GM19468 (cell line): ENCODE results near the gene LCP2.

Source experiments
- ATAC-seq: cut with Tn5 transposase; IDR thresholded peaks from one replicate; pipeline ENCODE4 v1.9.1; 2021; ENCODE audit warnings: mild to moderate bottlenecking, moderate library complexity, moderate number of reproducible peaks; ENCODE audit not compliant: unreplicated experiment; ENCODE audit errors: extremely low read depth

LCP2 gene

DNA sequence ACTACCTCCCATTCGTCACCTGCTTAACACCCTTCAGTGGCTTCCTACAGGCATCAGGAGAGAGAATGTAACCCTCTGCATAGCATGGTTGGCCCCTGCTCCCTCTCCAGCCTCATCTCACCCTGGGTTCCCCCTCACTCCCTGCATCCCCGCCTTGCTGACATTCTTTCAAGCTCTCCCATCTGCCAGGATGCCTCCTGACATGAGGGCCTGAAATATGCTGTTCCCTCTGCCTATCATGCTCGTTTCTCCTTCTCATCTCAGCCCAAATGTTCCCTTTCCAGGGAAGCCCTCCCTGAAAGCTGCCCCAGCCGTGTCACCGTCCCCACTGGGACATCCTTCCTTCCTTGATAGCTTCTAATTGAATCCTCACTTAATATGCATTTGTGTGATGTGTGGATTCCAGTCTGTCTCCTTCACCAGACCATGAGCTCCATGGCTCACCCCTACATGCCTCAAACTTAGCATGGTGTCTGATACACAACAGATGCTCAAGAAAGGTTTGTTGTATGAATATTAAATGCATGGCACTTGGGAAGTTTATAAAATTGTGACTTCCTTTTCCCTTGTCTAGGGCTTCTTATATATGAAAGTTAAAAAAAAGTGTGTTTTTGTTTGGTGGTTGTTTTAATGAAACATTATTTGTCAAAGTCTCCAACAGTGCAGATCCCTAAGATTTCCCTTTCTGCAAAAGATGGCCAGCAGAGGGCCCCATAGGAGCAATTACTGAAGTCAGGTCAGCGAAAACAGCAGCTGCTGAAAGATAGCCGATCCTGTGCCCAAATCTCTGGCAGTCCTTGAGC is 72.0 kb downstream of the LCP2 start:
- ATAC-seq = no peak

DNA sequence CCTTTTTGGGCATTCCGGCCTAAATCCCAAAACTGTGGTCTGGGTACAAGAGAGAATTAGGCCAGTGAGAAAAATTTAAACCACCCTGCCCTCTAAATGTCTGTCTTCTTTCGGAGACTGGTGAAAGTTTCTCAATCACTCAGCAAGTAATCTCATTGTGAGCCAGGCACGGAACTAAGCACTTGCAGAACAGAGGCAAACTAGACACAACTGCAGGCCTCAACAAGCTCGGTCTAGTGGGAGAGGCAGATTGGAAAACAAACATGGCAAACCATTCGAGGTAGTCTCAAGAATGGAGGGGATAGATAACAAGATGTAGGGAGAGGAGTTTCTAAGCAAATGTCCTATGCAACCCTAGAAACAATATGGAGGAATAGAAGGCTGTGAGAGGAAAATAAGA is 73.7 kb downstream of the LCP2 start:
- no peak for ATAC-seq

DNA sequence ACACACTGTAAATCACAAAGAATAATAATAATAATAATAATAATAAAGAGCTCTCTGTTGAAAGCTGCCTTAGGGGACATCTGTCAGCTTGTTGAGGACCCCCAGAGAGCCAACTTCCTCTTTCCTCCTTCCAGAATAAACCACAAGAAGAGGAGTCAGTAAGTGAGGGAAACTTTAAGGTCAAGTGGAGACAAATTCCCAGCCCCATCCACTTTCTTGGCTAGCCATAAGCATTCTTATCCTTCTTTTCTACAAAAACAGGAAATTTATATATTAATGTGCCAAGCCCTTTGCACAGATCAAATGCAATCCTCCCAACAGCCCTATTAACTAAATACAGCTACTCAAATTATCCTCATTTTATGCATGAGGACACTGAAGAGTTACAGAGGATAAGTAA is 74.2 kb downstream of the LCP2 start:
- no peak for ATAC-seq

DNA sequence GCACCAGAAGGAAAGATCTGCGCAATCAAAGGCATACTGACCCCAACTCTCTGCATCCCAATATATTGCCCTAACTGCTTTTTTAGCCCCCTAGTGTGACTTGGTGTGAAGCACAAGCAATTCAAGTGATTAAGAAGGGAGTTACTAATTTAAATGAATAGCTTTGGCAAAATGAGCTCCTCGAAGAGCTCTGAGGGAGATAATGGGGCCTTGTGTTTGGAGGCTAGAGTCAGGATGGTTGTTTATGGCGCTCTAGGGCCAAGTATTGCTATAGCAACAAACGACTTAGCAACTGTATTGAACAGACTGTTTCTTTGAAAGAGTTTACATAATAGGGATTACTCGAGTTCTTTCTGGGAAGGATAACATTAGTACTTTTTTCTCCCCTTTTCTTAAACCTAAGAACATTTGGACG is 76.2 kb downstream of the LCP2 start:
- no peak for ATAC-seq

DNA sequence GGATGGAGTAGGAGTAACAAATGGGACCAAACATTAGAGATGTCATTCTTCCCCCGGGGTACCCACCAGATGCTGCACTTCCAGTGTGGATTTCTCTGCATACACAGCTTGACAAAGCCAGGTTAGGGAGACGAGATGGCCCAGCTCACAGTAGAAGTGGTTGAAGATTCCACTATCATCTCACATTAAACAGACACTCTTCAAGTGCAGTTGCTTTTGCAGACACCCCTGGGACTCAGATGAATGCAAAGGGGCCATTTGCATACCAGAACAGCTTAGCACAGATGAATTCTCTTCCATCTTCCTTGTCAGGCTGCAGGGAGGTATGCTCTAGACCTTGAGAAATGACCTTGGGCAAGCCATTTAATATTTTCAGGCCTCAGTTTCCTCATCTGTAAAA is 77.4 kb downstream of the LCP2 start:
- ATAC-seq = no peak

DNA sequence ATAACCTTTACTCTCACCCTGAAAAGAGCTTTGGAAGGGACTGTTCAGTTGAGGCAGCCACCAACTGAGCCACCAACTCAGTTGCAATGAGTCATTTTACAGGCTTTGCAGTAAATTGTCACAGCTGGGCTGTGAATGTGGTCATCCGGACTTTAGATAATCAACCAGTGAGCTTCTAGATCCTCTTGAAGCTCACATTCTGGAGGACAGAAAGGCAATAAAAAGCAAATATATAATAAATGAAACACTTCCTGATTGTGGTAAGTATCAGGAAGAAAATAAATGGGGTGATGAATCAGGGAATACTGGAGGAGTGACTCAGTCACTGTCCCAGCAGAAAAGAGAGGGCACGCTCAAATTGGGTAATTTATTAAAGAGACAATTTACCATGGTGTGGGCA is 78.0 kb downstream of the LCP2 start:
- ATAC-seq = no peak

DNA sequence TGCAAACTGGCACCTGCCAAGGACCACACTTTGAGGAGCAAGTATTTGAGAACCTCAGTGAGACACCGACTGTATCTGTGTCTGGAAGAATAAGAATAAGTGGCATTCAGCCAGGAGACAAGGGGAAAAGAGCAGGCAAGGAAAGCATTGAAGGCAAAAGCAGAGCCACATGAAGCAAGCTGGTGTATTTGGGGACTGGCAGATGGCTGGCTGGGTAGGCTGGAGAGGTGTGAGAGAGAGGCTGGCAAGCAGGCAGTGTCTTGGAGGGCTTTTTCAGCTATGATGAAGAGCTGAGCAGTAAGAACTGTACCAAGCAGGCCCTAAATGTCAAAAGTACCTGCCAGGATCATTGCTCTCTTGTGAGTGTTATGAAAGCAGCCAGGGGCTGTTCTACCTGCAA is 78.9 kb downstream of the LCP2 start:
- ATAC-seq = no peak

DNA sequence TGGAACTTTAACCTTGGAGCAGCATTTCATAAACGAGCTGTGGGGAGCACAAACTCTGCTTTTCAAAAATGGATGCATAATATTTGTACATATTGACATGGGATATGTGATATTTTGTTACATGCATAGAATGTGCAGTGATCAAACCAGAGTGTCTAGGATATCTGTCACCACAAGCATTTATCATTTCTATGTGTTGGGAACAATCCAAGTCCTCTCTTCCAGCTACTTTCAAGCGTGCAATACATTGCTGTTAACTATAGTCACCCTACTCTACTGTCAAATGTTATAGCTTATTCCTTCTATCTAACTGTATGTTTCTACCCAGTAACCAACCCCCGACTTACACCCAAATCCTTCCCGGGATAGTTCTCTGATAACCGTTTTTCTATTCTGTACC is 79.7 kb downstream of the LCP2 start:
- ATAC-seq = no peak

DNA sequence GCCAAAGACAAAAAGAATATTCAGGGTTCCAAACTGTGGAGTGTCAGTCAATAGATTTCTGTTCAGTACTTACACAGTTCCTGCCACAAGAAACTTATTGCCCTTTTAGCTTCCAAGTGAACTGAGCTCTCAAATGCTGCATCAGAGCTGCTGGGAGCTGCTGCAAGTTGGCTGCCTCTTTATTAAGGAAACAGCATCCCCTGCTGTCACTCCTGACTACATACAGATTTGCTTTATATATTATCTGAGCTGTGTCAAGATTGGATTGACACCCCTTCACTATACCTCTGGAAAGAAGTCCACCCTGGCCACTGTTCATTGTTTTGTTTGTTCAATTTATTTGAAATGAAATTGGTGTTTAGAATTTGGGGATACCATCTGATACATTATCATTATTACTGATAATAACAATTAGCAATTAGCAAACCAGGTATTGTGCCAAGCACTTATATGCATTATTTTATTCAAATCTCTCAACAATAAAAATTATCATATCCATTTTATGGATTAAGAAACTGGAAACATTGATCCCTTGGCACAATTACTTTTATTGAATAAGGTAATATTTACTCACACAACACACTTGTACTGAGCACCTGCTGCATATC is 81.2 kb downstream of the LCP2 start:
- ATAC-seq = no peak

DNA sequence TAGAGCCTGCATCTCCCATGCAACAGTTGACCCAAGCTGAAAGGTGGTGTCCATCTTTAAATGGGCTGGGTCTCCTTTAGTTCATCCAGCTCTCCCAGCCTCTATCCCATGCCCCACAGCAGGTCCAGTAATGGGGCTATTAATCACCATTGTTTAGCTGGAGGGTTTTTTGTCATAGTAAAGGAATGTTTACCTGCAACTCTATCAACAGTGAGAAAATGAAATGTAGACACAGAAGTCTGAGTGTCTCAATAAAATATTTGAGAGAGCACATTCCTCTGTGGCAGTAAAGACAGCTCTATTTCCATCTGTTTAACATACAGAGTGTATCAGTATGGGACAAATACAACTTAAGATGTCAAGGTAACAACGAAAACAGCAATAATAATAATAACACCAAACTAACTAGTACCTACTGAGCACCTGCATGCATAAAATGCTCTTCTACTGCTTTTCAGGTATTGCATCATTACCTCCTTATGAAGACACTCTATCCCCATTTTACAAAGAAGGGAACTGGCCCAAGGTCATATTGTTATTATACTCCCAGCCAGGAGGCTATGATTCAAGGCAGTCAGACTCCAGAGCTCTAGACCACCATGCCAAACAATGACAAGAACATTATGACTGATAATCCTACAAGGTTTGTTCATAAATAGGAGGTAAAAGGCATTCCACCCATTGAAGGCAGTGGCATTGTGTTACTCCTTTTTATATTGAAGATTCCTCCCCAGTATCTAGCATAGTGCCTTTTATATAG is 85.8 kb downstream of the LCP2 start:
- ATAC-seq = no peak

DNA sequence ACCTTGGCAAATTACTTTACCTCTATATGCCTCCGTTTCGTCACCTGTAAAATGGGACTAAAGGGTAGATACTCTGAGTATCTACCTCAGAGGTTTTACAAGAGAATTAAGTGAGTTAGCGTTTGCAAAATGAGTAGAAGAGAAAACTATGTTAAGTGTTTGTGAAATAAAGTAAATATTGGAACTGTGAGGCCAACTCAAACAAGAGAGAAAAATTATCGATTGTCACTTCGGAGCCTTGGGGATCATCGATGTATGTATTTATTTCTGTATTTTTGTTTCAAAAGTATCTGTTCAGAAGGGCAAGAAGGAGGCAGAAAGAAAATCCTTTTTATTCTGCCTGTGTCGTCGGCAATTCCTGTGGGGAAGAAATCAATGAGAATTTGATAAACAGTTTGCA is 90.6 kb downstream of the LCP2 start:
- ATAC-seq = no peak

DNA sequence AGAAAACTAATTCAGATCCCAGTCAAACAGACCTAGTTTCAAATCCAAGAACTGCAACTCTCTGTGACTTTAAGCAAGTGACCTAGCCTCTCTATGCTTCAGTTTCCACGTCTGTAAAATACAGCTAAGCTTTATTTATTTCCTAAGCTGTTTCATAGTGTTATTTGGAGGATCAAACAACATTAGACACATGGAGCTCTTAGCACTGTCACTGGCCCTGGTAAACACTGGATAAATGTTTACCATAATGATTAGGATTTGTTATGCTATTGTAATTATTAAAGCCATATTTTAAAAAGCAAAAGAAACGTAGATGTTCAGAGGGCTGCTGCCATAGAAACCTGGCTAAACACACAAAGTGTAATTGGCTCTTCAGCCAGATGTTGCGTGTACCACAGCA is 91.4 kb downstream of the LCP2 start:
- no peak for ATAC-seq

DNA sequence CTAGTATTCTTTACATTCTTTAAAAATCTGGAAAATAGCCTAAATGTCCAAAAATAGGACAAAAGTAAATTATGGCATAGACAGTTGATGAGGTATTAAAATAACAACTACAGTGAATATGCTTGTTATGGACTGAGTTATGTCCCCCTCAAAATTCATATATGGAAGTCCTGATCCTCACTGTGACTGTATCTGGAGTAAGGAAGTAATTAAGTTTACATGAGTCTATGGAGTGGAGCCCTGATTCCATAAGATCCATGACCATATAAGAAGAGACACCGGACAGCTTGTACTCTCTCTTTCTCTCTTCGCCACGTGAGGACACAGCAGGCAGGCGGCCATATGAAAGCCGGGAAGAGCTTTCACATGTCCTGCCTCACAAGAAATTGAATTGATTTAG is 93.4 kb downstream of the LCP2 start:
- no peak for ATAC-seq

DNA sequence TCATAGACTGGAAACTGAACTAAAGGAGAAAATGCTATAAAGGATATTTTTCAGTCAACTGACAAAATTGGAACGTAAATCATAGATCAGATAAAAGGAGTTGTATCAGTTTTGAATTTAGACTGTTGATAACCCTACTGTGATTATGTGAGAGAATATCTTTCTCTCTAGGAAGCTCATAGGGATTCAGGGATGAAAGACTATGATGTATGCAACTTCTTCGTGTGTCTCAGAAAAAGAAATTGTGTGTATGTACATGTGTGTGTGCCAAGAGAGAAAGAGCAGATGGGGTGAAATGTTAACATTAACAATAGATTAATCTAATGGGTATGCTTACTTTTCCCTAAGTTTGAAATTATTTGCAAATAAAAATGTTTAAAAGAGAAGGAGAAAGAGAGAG is 95.5 kb downstream of the LCP2 start:
- no peak for ATAC-seq

DNA sequence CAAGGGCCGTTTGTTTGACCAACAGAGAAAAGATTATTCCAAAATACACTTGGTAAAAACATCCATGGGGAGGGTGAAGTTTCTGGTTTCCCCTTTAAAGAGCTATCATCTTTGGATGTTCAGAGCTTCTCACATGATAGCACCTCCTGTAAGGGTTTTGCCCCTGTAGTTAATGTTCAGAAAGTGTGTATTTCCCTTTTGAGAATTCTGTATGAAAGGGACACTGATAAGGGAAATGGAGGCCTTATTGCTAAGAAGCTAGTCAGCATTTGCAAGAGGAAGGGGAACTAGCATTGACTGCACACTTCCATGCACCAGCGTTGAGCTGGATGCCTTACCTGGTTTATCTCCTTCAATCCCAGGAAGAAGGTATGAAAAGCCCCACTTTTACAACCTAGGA is 96.3 kb downstream of the LCP2 start:
- ATAC-seq = no peak

DNA sequence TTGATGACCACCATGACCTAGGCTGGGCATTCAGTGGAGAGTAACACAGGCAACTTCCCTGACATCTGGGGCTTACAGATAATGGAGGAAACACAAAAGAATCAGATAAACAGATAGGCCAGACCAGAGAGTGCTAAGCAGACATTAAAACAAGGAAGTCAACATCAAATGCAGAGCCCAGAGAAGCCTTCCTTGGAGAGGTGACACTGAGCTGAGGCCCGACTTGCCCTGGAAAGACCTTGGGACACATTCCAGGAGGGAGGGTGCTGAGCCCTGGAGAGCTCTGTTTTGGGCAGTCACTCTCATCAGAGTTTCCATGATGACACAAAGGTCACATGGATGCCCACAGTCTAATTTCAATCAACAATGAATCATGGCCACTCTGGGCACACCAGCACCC is 96.7 kb downstream of the LCP2 start:
- ATAC-seq = no peak
